CD8-positive, alpha-beta memory T cell (primary cell): Measurements from ENCODE around the gene MYO7B. TPM values are rescaled to one million over a fixed set of nuclear protein-coding genes. Genes with fewer than 3 reads are reported as not detected.
A peak's percentile ranks its signal among the peaks of the same experiment; 100 is the strongest.

Experiments
- CTCF ChIA-PET: fragments of 350-600 bp; sonication (Branson Sonifier 250); formaldehyde crosslinking; loops from one replicate; lab custom pipeline; 2021; ENCODE audit warnings: antibody characterized with exemption; lab: Charles Lee
- POLR2A ChIA-PET: fragments of 350-600 bp; sonication (Branson Sonifier 250); formaldehyde crosslinking; loops from one replicate; lab custom pipeline; 2021; ENCODE audit warnings: antibody characterized with exemption; lab: Charles Lee
- DNase-seq, 5 donors: peaks; one replicate each; pipeline versions ENCODE4 v3.0.0 to v3.0.0-alpha.2; 2020 to 2022; ENCODE audit warnings: mixed read lengths in 1 of 5
- H3K27ac ChIP-seq: one replicate; pipeline ENCODE4 v1.7.0; 2013; ENCODE audit warnings: low read depth, mild to moderate bottlenecking, low read length, moderate library complexity
- H3K27me3 ChIP-seq: 2 replicates; pipeline ENCODE4 v1.7.0; 2013; ENCODE audit warnings: low read length, mild to moderate bottlenecking; ENCODE audit not compliant: insufficient read depth, poor library complexity, severe bottlenecking
- H3K36me3 ChIP-seq: 2 replicates; pipeline ENCODE4 v1.7.0; 2013; ENCODE audit warnings: mild to moderate bottlenecking, low read length, moderate library complexity; ENCODE audit not compliant: insufficient read depth
- H3K4me1 ChIP-seq: 2 replicates; pipeline ENCODE4 v1.7.0; 2013; ENCODE audit warnings: mild to moderate bottlenecking, low read length, moderate library complexity; ENCODE audit not compliant: insufficient read depth
- H3K4me3 ChIP-seq: 2 replicates; pipeline ENCODE4 v1.7.0; 2013; ENCODE audit warnings: mild to moderate bottlenecking, low read length
- H3K9me3 ChIP-seq: 2 replicates; pipeline ENCODE4 v1.7.0; 2013; ENCODE audit warnings: mild to moderate bottlenecking, low read length
- H3K27ac Mint-ChIP-seq, 8 donors: one replicate each; pipeline ENCODE4 v1.8.0; 2020 to 2021; ENCODE audit warnings: mixed read lengths in 8 of 8, mild to moderate bottlenecking in 6 of 8, inconsistent platforms in 3 of 8, moderate library complexity in 3 of 8
- H3K27me3 Mint-ChIP-seq, 2 donors: one replicate each; pipeline ENCODE4 v1.8.0; 2020 to 2021; ENCODE audit warnings: mixed read lengths in 2 of 2, mild to moderate bottlenecking in 1 of 2, moderate library complexity in 1 of 2
- H3K36me3 Mint-ChIP-seq, 3 donors: one replicate each; pipeline ENCODE4 v1.8.0; 2020 to 2021; ENCODE audit warnings: mixed read lengths in 3 of 3, inconsistent platforms in 1 of 3, mild to moderate bottlenecking in 1 of 3
- H3K4me1 Mint-ChIP-seq, 3 donors: one replicate each; pipeline ENCODE4 v1.8.0; 2020 to 2021; ENCODE audit warnings: mixed read lengths in 3 of 3, inconsistent platforms in 1 of 3, mild to moderate bottlenecking in 1 of 3
- H3K4me3 Mint-ChIP-seq, 7 donors: one replicate each; pipeline ENCODE4 v1.8.0; 2020 to 2021; ENCODE audit warnings: mixed read lengths in 7 of 7, mild to moderate bottlenecking in 6 of 7, moderate library complexity in 4 of 7, inconsistent platforms in 2 of 7
- H3K9me3 Mint-ChIP-seq, 5 donors: one replicate each; pipeline ENCODE4 v1.8.0; 2020 to 2022; ENCODE audit warnings: mixed read lengths in 5 of 5, mild to moderate bottlenecking in 3 of 5, moderate library complexity in 2 of 5, inconsistent platforms in 1 of 5
- polyA plus RNA-seq: library from polyadenylated mRNA; unstranded; fragments of 300-500 nt; fragmentation: Illumina TruSeq; gene quantifications from one replicate; pipeline ENCODE4 v1.2.3, GENCODE V29; 2021
- total RNA-seq, 2 experiments: library from RNA; stranded (reverse); gene quantifications; one replicate each; pipeline ENCODE4 v1.2.3, GENCODE V29; 2021

MYO7B gene
- total RNA-seq (not detected), polyA plus RNA-seq (not detected)

- Mint-ChIP-seq H3K4me3 (no peak within 1 kb of the TSS), H3K4me1 (no peaks in the 10 kb centered on the region), H3K27ac (no peak within 1 kb of the TSS), H3K36me3 (no peaks in the 10 kb centered on the region), H3K27me3 (peaks cover 14 to 28% of the 10 kb centered on the region in 2 donors), H3K9me3 (no peaks in the 10 kb centered on the region)
- no peak within 1 kb of the TSS for H3K4me3 ChIP-seq
- ChIA-PET POLR2A (no interaction called here), CTCF (no interaction called here)
- H3K27me3 ChIP-seq, result no peaks in the 10 kb centered on the region
- no peaks in the 10 kb centered on the region for H3K4me1 ChIP-seq
- DNase-seq, result no peak
- no peaks in the 10 kb centered on the region for H3K9me3 ChIP-seq
- H3K36me3 ChIP-seq, result no peaks in the 10 kb centered on the region
- H3K27ac ChIP-seq, result no peak within 1 kb of the TSS
Observed at GRCh38 chr2:127535422-127535901, at the start of gene MYO7B. Gene MYO7B (plus strand): TSS chr2:127535683. CDS start chr2:127559723, 24,040 bp downstream.

- DNase-seq, result no peak
- ChIA-PET POLR2A (no interaction called here), CTCF (no interaction called here)
- H3K36me3 ChIP-seq, result peaks cover 49% of the 10 kb centered on the region
- no peak overlapping the region for H3K27ac ChIP-seq
- H3K9me3 Mint-ChIP-seq, result no peaks in the 10 kb centered on the region
- H3K4me1 Mint-ChIP-seq, result peaks cover 28 to 33% (median 31%) of the 10 kb centered on the region in 3 donors
- no peaks in the 10 kb centered on the region for H3K9me3 ChIP-seq
- H3K4me3 ChIP-seq, result no peak overlapping the region
- H3K27ac Mint-ChIP-seq, result peak overlapping the region; percentile 27 to 97 (median 85)
- peaks cover 20% of the 10 kb centered on the region for H3K4me1 ChIP-seq
- peaks cover 18 to 87% (median 30%) of the 10 kb centered on the region in 3 donors for H3K36me3 Mint-ChIP-seq
- H3K27me3 ChIP-seq, result no peaks in the 10 kb centered on the region
- peak overlapping the region in 5 of 7 donors; percentile 18 to 57 (median 36) for H3K4me3 Mint-ChIP-seq
- no peaks in the 10 kb centered on the region for H3K27me3 Mint-ChIP-seq
Observed at GRCh38 chr2:127485694-127486071, 49.8 kb upstream of the MYO7B start.

GRCh38 chr2:127486247-127487058 lies 49.0 kb upstream of the MYO7B start:
- no peak overlapping the region for H3K4me3 ChIP-seq
- H3K4me3 Mint-ChIP-seq, result peak overlapping the region in 5 of 7 donors; percentile 3 to 63 (median 36)
- no peak overlapping the region for H3K27ac ChIP-seq
- peak overlapping the region; percentile 47 to 97 (median 87) for H3K27ac Mint-ChIP-seq
- CTCF ChIA-PET, result no interaction called here
- H3K4me1 ChIP-seq, result peaks cover 20% of the 10 kb centered on the region
- no peaks in the 10 kb centered on the region for H3K27me3 Mint-ChIP-seq
- H3K9me3 ChIP-seq, result no peaks in the 10 kb centered on the region
- H3K27me3 ChIP-seq, result no peaks in the 10 kb centered on the region
- peaks cover 18 to 86% (median 31%) of the 10 kb centered on the region in 3 donors for H3K36me3 Mint-ChIP-seq
- no peak for DNase-seq
- H3K36me3 ChIP-seq, result peaks cover 43% of the 10 kb centered on the region
- peaks cover 28 to 33% (median 31%) of the 10 kb centered on the region in 3 donors for H3K4me1 Mint-ChIP-seq
- no peaks in the 10 kb centered on the region for H3K9me3 Mint-ChIP-seq
- POLR2A ChIA-PET, result no interaction called here

GRCh38 chr2:127490283-127490682 lies 45.2 kb upstream of the MYO7B start:
- no peaks in the 10 kb centered on the region for H3K9me3 Mint-ChIP-seq
- Histone ChIP-seq H3K27ac (no peak overlapping the region), H3K9me3 (no peaks in the 10 kb centered on the region), H3K4me3 (no peak overlapping the region), H3K36me3 (peaks cover 48% of the 10 kb centered on the region), H3K27me3 (no peaks in the 10 kb centered on the region), H3K4me1 (peaks cover 17% of the 10 kb centered on the region)
- H3K4me1 Mint-ChIP-seq, result peaks cover 21 to 26% (median 25%) of the 10 kb centered on the region in 3 donors
- peaks cover 15 to 89% (median 29%) of the 10 kb centered on the region in 3 donors for H3K36me3 Mint-ChIP-seq
- no peak overlapping the region for H3K4me3 Mint-ChIP-seq
- no peak for DNase-seq
- ChIA-PET CTCF (no interaction called here), POLR2A (no interaction called here)
- H3K27ac Mint-ChIP-seq, result peak overlapping the region in 1 of 8 donors; percentile 38
- H3K27me3 Mint-ChIP-seq, result no peaks in the 10 kb centered on the region

GRCh38 chr2:127498386-127498785 lies 37.1 kb upstream of the MYO7B start:
- ChIA-PET POLR2A (no interaction called here), CTCF (no interaction called here)
- Mint-ChIP-seq H3K27me3 (no peaks in the 10 kb centered on the region), H3K4me3 (no peak overlapping the region), H3K9me3 (no peaks in the 10 kb centered on the region), H3K27ac (peak overlapping the region in 5 of 8 donors; percentile 4 to 94 (median 19)), H3K36me3 (peaks cover 20 to 91% (median 48%) of the 10 kb centered on the region in 3 donors), H3K4me1 (peaks cover 3 to 15% (median 9%) of the 10 kb centered on the region in 3 donors)
- DNase-seq, result no peak
- H3K27me3 ChIP-seq, result no peaks in the 10 kb centered on the region
- no peak overlapping the region for H3K4me3 ChIP-seq
- H3K4me1 ChIP-seq, result no peaks in the 10 kb centered on the region
- no peak overlapping the region for H3K27ac ChIP-seq
- H3K36me3 ChIP-seq, result peaks cover 42% of the 10 kb centered on the region
- H3K9me3 ChIP-seq, result no peaks in the 10 kb centered on the region

- H3K27ac Mint-ChIP-seq, result peak overlapping the region in 5 of 8 donors; percentile 24 to 72 (median 70)
- CTCF ChIA-PET, result no interaction called here
Observed at GRCh38 chr2:127503491-127503890, 32.0 kb upstream of the MYO7B start.

GRCh38 chr2:127504552-127505430 lies 30.7 kb upstream of the MYO7B start:
- ChIA-PET POLR2A (no interaction called here), CTCF (interaction anchor here (1.0 kb wide), 1 partner anchor 25 kb away, joined by 3 read pairs; no protein-coding TSS in a partner anchor)
- Histone ChIP-seq H3K4me1 (peaks cover 18% of the 10 kb centered on the region), H3K4me3 (no peak overlapping the region), H3K27me3 (no peaks in the 10 kb centered on the region), H3K36me3 (peaks cover 45% of the 10 kb centered on the region), H3K9me3 (no peaks in the 10 kb centered on the region), H3K27ac (no peak overlapping the region)
- Mint-ChIP-seq H3K4me1 (peaks cover 29 to 52% (median 46%) of the 10 kb centered on the region in 3 donors), H3K9me3 (no peaks in the 10 kb centered on the region), H3K4me3 (no peak overlapping the region), H3K27me3 (no peaks in the 10 kb centered on the region), H3K36me3 (peaks cover 18 to 75% (median 25%) of the 10 kb centered on the region in 3 donors), H3K27ac (peak overlapping the region in 7 of 8 donors; percentile 24 to 95 (median 45))
- DNase-seq, result no peak

More at GRCh38 chr2:127503491-127503890, 32.0 kb upstream of the MYO7B start:
- no peak for DNase-seq
- H3K4me1 Mint-ChIP-seq, result peaks cover 18 to 39% (median 33%) of the 10 kb centered on the region in 3 donors
- Histone ChIP-seq H3K9me3 (no peaks in the 10 kb centered on the region), H3K27ac (no peak overlapping the region), H3K4me1 (peaks cover 13% of the 10 kb centered on the region), H3K27me3 (no peaks in the 10 kb centered on the region), H3K36me3 (peaks cover 52% of the 10 kb centered on the region), H3K4me3 (no peak overlapping the region)
- H3K27me3 Mint-ChIP-seq, result no peaks in the 10 kb centered on the region
- H3K9me3 Mint-ChIP-seq, result no peaks in the 10 kb centered on the region
- POLR2A ChIA-PET, result no interaction called here
- H3K4me3 Mint-ChIP-seq, result no peak overlapping the region
- peaks cover 18 to 78% (median 34%) of the 10 kb centered on the region in 3 donors for H3K36me3 Mint-ChIP-seq
